ENCODE results near the gene ATXN7L2.

ATXN7L2 gene

DNA sequence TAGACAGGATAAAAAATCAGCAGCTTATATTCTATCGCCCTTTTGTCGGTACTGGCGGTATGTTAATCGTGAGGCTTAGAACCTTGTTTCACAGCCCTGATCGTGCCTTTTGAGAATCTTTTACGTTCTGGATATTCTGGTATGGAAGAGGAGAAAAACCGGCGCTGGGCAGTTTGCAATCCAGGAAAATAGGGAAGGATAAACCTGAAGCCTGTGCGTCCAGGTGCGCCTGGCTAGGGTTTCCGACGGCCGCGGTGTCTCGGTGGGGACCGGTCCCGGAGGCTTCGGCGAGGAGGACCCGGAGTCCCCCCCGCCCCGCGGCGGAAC is 17.6 kb upstream of the ATXN7L2 start:
- Histone ChIP-seq H3F3A (ENCODE audit: insufficient read depth) (no peaks in the 10 kb centered on the region), H3K27ac (ENCODE audit: low read depth, low read length) (no peak overlapping the region), H4K20me1 (ENCODE audit: low read depth, low read length) (no peaks in the 10 kb centered on the region), H2AFZ (ENCODE audit: low read depth, low read length, severe bottlenecking) (no peak overlapping the region), H3K9me3 (ENCODE audit: insufficient read depth, low read length) (no peaks in the 10 kb centered on the region), H3K4me3 (ENCODE audit: insufficient read depth, low read length, poor library complexity, severe bottlenecking) (no peak overlapping the region), H3K79me2 (ENCODE audit: insufficient read depth, low read length) (no peaks in the 10 kb centered on the region), H3K27me3 (ENCODE audit: low read length) (no peaks in the 10 kb centered on the region), H3K4me2 (ENCODE audit: low read depth, low read length, poor library complexity, severe bottlenecking) (no peak overlapping the region), H3K9ac (ENCODE audit: low read length) (no peak overlapping the region), H3K36me3 (ENCODE audit: low read length) (no peaks in the 10 kb centered on the region), H3K9me2 (replicated peaks; ENCODE audit: insufficient read depth, low read length) (no peaks in the 10 kb centered on the region)
- TF ChIP-seq, protein P1, sequence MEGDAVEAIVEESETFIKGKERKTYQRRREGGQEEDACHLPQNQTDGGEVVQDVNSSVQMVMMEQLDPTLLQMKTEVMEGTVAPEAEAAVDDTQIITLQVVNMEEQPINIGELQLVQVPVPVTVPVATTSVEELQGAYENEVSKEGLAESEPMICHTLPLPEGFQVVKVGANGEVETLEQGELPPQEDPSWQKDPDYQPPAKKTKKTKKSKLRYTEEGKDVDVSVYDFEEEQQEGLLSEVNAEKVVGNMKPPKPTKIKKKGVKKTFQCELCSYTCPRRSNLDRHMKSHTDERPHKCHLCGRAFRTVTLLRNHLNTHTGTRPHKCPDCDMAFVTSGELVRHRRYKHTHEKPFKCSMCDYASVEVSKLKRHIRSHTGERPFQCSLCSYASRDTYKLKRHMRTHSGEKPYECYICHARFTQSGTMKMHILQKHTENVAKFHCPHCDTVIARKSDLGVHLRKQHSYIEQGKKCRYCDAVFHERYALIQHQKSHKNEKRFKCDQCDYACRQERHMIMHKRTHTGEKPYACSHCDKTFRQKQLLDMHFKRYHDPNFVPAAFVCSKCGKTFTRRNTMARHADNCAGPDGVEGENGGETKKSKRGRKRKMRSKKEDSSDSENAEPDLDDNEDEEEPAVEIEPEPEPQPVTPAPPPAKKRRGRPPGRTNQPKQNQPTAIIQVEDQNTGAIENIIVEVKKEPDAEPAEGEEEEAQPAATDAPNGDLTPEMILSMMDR (IDR thresholded peaks at IDR 0.05; ENCODE audit: insufficient read depth, low read length, poor library complexity, severe bottlenecking): no peak
- no peak for TF ChIP-seq EZH2phosphoT487 (conservative IDR thresholded peaks at IDR 0.05; ENCODE audit: low read length)

DNA sequence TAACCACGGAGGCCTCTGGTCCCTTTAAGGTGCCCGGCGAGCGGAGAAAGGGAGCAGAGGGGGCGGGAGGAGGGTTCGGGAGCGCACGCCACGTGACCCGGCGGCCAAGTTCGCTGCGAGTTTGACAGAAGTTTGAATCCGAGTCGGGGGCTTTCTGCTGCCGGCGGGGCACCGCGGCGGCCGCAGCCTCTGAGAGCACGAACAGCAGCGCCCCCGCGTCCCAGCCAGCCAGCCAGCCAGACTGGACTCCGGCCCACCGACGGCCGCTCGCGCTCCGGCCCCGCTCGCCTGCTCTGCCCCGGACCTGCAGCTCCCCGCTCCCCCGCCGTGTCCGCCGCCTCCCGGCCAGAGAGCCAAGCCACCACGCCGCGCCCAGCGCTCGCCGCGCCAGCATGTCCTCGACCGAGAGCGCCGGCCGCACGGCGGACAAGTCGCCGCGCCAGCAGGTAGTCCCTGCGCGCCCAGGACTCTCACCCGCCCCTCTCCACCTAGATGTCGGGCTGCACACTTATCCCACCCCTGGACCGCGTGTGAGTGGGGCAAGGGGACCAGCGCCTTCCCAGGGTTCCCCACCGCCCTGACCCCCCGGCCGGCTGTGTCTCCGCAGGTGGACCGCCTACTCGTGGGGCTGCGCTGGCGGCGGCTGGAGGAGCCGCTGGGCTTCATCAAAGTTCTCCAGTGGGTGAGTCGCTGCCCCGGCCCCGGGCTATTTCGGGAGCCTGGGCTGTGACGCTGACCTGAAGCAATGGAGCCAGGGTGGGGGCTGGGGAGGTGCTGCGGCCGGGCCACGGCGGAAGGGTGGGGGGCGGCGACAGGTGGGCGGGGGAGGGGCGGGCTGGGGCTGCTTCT is 17.0 kb upstream of the ATXN7L2 start, which contains the start of gene SYPL2:
Gene SYPL2, plus strand, starts transcription at position 95 of the 849 bp plus-strand sequence. Its CDS starts 298 bp downstream, at position 393.
- Histone ChIP-seq H3F3A (ENCODE audit: insufficient read depth) (no peaks in the 10 kb centered on the region), H2AFZ (ENCODE audit: low read depth, low read length, severe bottlenecking) (no peak within 1 kb of the TSS), H3K36me3 (ENCODE audit: low read length) (no peaks in the 10 kb centered on the region), H3K4me2 (ENCODE audit: low read depth, low read length, poor library complexity, severe bottlenecking) (no peak within 1 kb of the TSS), H4K20me1 (ENCODE audit: low read depth, low read length) (no peaks in the 10 kb centered on the region), H3K9ac (ENCODE audit: low read length) (no peak within 1 kb of the TSS), H3K27me3 (ENCODE audit: low read length) (no peaks in the 10 kb centered on the region), H3K79me2 (ENCODE audit: insufficient read depth, low read length) (no peaks in the 10 kb centered on the region), H3K4me3 (ENCODE audit: insufficient read depth, low read length, poor library complexity, severe bottlenecking) (no peak within 1 kb of the TSS), H3K27ac (ENCODE audit: low read depth, low read length) (no peak within 1 kb of the TSS), H3K9me2 (replicated peaks; ENCODE audit: insufficient read depth, low read length) (no peaks in the 10 kb centered on the region), H3K9me3 (ENCODE audit: insufficient read depth, low read length) (no peaks in the 10 kb centered on the region)
- no peak for TF ChIP-seq EZH2phosphoT487 (conservative IDR thresholded peaks at IDR 0.05; ENCODE audit: low read length)
- TF ChIP-seq, protein P1 (IDR thresholded peaks at IDR 0.05; ENCODE audit: insufficient read depth, low read length, poor library complexity, severe bottlenecking): no peak

DNA sequence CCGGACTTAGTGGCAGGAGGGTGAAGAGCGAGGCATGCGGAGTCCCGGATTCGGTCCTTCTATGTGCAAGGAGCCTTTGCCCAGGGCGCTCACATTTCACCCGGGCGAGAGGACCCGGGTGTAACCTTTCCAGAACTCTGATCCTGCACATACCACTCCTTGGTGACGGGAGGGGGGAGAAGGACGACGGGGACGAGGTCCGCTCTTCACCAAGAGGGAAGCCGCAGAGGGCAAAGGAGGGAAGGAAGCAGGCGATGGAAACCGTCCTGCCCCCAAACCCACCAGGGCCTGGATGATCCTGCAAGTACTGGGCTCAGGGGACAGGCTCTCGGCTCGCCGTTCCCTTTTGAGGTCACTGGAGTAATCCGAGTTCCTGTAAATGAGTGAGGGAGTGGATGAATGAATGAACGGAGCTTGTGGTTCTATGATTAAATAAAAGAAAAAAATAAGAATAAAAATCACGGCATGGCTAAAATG is 16.4 kb upstream of the ATXN7L2 start:
- H3K27ac ChIP-seq (ENCODE audit: low read depth, low read length): no peak overlapping the region
- no peaks in the 10 kb centered on the region for H3F3A ChIP-seq (ENCODE audit: insufficient read depth)
- H4K20me1 ChIP-seq (ENCODE audit: low read depth, low read length): no peaks in the 10 kb centered on the region
- TF ChIP-seq, protein P1 (IDR thresholded peaks at IDR 0.05; ENCODE audit: insufficient read depth, low read length, poor library complexity, severe bottlenecking): no peak
- TF ChIP-seq EZH2phosphoT487 (conservative IDR thresholded peaks at IDR 0.05; ENCODE audit: low read length): no peak
- no peak overlapping the region for H2AFZ ChIP-seq (ENCODE audit: low read depth, low read length, severe bottlenecking)
- H3K79me2 ChIP-seq (ENCODE audit: insufficient read depth, low read length): no peaks in the 10 kb centered on the region
- H3K36me3 ChIP-seq (ENCODE audit: low read length): no peaks in the 10 kb centered on the region
- no peaks in the 10 kb centered on the region for H3K9me2 ChIP-seq (replicated peaks; ENCODE audit: insufficient read depth, low read length)
- no peak overlapping the region for H3K4me3 ChIP-seq (ENCODE audit: insufficient read depth, low read length, poor library complexity, severe bottlenecking)
- H3K9me3 ChIP-seq (ENCODE audit: insufficient read depth, low read length): no peaks in the 10 kb centered on the region
- no peaks in the 10 kb centered on the region for H3K27me3 ChIP-seq (ENCODE audit: low read length)
- H3K4me2 ChIP-seq (ENCODE audit: low read depth, low read length, poor library complexity, severe bottlenecking): no peak overlapping the region
- no peak overlapping the region for H3K9ac ChIP-seq (ENCODE audit: low read length)
